Ishikawa (cell line): ENCODE results near the gene NT5M.

ENCODE experiments used
- CEBPB ChIP-seq: IDR thresholded peaks from 2 replicates; pipeline ENCODE4 v1.6.1; 2012
- CREB1 ChIP-seq: IDR thresholded peaks from 2 replicates; pipeline ENCODE4 v1.6.1; 2012; ENCODE audit warnings: low read depth
- EGR1 ChIP-seq: IDR thresholded peaks from 2 replicates; pipeline ENCODE4 v1.6.1; 2012
- EP300 ChIP-seq: IDR thresholded peaks from 2 replicates; pipeline ENCODE4 v1.6.1; 2012; ENCODE audit warnings: borderline replicate concordance
- FOXM1 ChIP-seq: IDR thresholded peaks from 2 replicates; pipeline ENCODE4 v1.6.1; 2012; ENCODE audit warnings: low read depth, borderline replicate concordance
- MAX ChIP-seq: IDR thresholded peaks from 2 replicates; pipeline ENCODE4 v1.6.1; 2012
- NFIC ChIP-seq: IDR thresholded peaks from 2 replicates; pipeline ENCODE4 v1.6.1; 2012
- RAD21 ChIP-seq: IDR thresholded peaks from 2 replicates; pipeline ENCODE4 v1.6.1; 2012; ENCODE audit warnings: low read depth
- REST ChIP-seq: IDR thresholded peaks from 2 replicates; pipeline ENCODE4 v1.6.1; 2012; ENCODE audit warnings: low read depth, mild to moderate bottlenecking
- TAF1 ChIP-seq: IDR thresholded peaks from 2 replicates; pipeline ENCODE4 v1.6.1; 2012; ENCODE audit warnings: low read depth, mild to moderate bottlenecking
- TCF12 ChIP-seq: IDR thresholded peaks from 2 replicates; pipeline ENCODE4 v1.6.1; 2012; ENCODE audit warnings: low read depth
- TEAD4 ChIP-seq: IDR thresholded peaks from 2 replicates; pipeline ENCODE4 v1.6.1; 2012
- USF1 ChIP-seq: IDR thresholded peaks from 2 replicates; pipeline ENCODE4 v1.6.1; 2012
- YY1 ChIP-seq: IDR thresholded peaks from 2 replicates; pipeline ENCODE4 v1.6.1; 2012; ENCODE audit warnings: low read depth
- ZBTB7A ChIP-seq: IDR thresholded peaks from 2 replicates; pipeline ENCODE4 v1.6.1; 2012; ENCODE audit warnings: low read depth

Gene NT5M

DNA sequence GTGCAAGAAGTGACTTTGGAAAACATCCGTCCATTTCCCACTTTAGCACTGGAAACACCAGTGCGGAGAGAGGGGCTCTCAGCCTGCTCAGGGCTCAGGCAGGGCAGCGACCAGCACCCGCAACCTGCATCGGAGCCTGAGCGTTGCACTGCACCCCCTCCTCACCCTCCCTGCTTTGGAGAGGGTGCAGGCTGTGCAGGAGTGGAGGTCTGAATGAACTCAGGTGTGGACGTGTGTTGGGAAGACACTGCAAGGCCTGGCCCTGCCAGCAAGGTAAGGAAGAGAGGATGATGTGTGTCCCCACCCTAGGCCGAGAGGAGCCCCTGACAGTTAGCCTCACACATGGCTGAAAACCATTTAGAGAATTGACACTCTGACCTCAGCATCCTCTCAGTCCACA, 81.8 kb downstream of the NT5M start:
- no peak for TF ChIP-seq CEBPB
- TF ChIP-seq ZBTB7A: no peak
- no peak for TF ChIP-seq FOXM1
- TF ChIP-seq TCF12: no peak
- no peak for TF ChIP-seq EGR1
- TF ChIP-seq USF1: no peak
- TF ChIP-seq YY1: no peak
- no peak for TF ChIP-seq MAX
- TF ChIP-seq CREB1: no peak
- TF ChIP-seq EP300: no peak
- no peak for TF ChIP-seq REST
- TF ChIP-seq TEAD4: no peak
- no peak for TF ChIP-seq NFIC

DNA sequence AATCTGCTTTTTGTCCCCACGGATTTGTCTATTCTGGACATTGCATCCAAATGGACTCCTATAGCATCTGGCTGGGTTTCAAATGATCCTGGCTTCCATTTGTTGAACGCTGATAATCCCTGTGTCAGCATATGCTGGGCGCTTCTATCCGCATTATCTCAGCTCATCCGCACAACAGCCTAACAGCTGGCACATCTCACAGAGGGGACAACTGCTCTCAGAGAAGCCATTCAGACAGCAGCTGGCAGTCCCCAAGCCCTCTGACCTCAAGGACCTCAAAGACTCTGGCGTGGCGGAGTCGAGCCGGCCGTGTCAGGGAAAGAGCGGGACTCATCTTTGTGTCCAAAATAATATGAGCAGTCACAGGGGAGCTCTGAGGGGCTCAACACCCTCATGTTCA, 82.3 kb downstream of the NT5M start:
- no peak for TF ChIP-seq FOXM1
- no peak for TF ChIP-seq TCF12
- no peak for TF ChIP-seq ZBTB7A
- no peak for TF ChIP-seq CEBPB
- no peak for TF ChIP-seq EP300
- TF ChIP-seq TEAD4: no peak
- no peak for TF ChIP-seq REST
- TF ChIP-seq MAX: no peak
- TF ChIP-seq CREB1: no peak
- no peak for TF ChIP-seq YY1
- TF ChIP-seq RAD21: no peak
- no peak for TF ChIP-seq EGR1
- no peak for TF ChIP-seq NFIC

DNA sequence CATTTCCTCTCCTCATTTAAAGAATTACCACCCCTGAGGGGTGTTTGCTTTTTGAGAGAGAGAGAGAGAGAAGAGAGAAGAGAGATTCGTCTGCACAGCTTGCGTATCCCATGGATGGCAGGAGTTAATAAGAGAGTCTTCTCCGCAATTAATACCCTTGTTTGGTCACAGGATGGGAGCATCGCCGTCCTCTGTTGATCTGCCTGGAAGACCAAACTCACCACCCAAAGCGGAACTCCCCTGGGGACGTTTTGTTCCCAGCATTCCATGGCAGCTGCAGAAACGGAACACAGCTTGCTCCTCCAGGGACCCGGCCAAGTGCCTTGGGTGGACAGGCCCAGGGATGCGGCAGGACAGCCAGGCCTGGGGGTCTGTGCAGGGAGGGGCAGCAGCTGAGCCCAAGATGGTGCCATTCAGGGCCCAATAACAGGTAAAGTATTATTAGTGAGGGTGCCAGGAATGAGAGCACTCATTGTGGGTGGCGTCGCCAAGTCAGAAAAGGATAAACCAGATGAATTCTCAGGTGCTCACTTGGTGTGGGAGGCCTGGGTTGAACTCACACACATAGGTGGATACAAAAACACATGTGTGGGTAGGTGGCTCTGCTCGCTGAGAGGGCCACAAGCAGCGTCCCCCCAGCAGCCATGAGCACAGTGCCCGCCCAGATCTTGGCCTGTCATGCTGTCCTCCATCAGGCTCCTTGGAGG, 83.1 kb downstream of the NT5M start:
- no peak for TF ChIP-seq TAF1
- no peak for TF ChIP-seq TCF12
- TF ChIP-seq RAD21: no peak
- TF ChIP-seq EP300: no peak

- peak; percentile 77 for TF ChIP-seq USF1
- TF ChIP-seq ZBTB7A: no peak
These were observed 83.9 kb downstream of the NT5M start for GRCh38 chr17:17387017-17387497.

DNA sequence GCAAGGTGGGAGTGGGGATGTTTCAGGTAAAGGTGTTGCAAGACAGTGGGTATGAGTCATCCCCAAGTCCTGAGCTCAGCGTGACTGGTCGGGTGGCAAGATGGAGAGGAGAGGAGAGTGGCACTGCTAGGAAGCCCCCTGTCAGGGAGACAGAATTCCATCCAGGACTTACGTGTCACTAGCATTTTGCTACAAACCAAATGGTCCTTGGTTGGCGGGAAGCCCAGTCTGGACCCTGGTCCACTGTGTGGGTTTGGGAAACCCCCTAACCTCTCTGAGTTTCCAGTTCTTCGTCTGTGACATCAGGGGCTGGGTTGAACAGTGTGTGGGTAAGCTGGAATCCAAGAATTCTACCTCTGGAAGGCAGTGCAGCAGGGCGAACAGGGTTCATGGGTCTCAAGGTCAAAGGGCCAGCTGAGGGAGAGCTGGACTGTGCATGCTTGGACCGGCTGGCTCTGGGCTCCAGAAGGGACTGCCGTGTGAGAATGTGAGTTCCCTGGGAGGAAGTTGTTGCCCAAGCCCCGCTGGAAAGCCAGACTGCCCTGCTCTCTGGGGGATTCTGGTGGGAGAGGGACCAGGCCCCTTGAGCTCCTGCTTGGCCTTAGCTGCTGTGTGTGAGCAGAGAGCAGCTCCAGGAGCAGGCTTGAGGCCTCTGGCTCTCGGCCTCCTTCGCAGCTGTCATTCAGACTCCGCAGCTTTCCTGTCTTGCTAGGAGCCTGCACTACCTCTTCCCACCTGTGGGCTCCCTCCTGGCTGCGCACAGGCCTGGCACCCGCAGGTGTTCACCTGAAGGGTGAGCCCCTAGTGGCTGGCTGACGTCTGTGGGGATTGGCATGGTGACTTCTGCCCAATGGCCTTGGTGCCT, 84.6 kb downstream of the NT5M start:
- TF ChIP-seq RAD21 (peak; percentile 42; the same call in 1 of the 2 replicates), CREB1 (no peak), REST (no peak), CEBPB (no peak), TEAD4 (no peak), EP300 (no peak), TCF12 (no peak)
